PC-3 (cell line): Measurements from ENCODE around the gene CCL16. TPM values are rescaled to one million over a fixed set of nuclear protein-coding genes. Genes with fewer than 3 reads are reported as not detected.

ENCODE experiments used
- ATAC-seq: fragments of 200-7000 bp; cut with Tn5 transposase; 2 replicates; pipeline ENCODE4 v1.9.1; 2020; ENCODE audit warnings: mild to moderate bottlenecking, moderate library complexity
- BruUV-seq: library from RNA; stranded (reverse); fragments of 400-500 nt; replicated peaks from 2 replicates; lab custom pipeline; 2021; lab: Mats Ljungman, UMichigan
- CTCF ChIA-PET: fragments of 300-600 bp; sonication (Branson Sonifier 250); formaldehyde crosslinking; loops from one replicate; lab custom pipeline; 2022; ENCODE audit warnings: antibody characterized with exemption; lab: Charles Lee
- POLR2A ChIA-PET: fragments of 300-600 bp; sonication (Branson Sonifier 250); formaldehyde crosslinking; loops from one replicate; lab custom pipeline; 2022; ENCODE audit warnings: antibody characterized with exemption; ENCODE audit not compliant: unreplicated experiment; lab: Charles Lee
- DNase-seq: peaks from one replicate; pipeline ENCODE4 v3.0.0-alpha.2; 2015
- H2AFZ ChIP-seq: fragments of 300-600 bp; sonication (generic); 2 replicates; pipeline ENCODE4 v1.6.0; 2016; ENCODE audit warnings: antibody characterized with exemption, low read length
- H3F3A ChIP-seq: fragments of 300-600 bp; sonication (generic); one replicate; pipeline ENCODE4 v1.6.0; 2017; ENCODE audit warnings: antibody characterized with exemption, low read length, control low read depth, mild to moderate bottlenecking; ENCODE audit not compliant: unreplicated experiment
- H3K27ac ChIP-seq: fragments of 300-600 bp; sonication (generic); 2 replicates; pipeline ENCODE4 v1.5.1; 2016; ENCODE audit warnings: mild to moderate bottlenecking, low read length
- H3K27me3 ChIP-seq: fragments of 300-600 bp; sonication (generic); 2 replicates; pipeline ENCODE4 v1.6.1; 2016; ENCODE audit warnings: low read length, mixed read lengths
- H3K36me3 ChIP-seq: fragments of 300-600 bp; sonication (generic); 2 replicates; pipeline ENCODE4 v1.6.1; 2016; ENCODE audit warnings: low read depth, mixed run types, low read length, mixed read lengths
- H3K4me1 ChIP-seq: fragments of 300-600 bp; sonication (generic); 2 replicates; pipeline ENCODE4 v1.5.1; 2016; ENCODE audit warnings: low read length; ENCODE audit not compliant: insufficient read depth
- H3K4me2 ChIP-seq: fragments of 300-600 bp; sonication (generic); 2 replicates; pipeline ENCODE4 v1.6.0; 2016; ENCODE audit warnings: low read length
- H3K4me3 ChIP-seq: fragments of 300-600 bp; sonication (generic); 2 replicates; pipeline ENCODE4 v1.5.1; 2016; ENCODE audit warnings: mild to moderate bottlenecking, low read length, mixed read lengths
- H3K79me2 ChIP-seq: fragments of 300-600 bp; sonication (generic); 2 replicates; pipeline ENCODE4 v1.6.1; 2017; ENCODE audit warnings: low read length, mixed read lengths
- H3K9ac ChIP-seq: fragments of 300-600 bp; sonication (generic); 2 replicates; pipeline ENCODE4 v1.6.0; 2016; ENCODE audit warnings: mild to moderate bottlenecking, low read length
- H3K9me2 ChIP-seq: fragments of 300-600 bp; sonication (generic); replicated peaks from 2 replicates; pipeline ENCODE4 v1.6.1; 2016; ENCODE audit warnings: mixed run types, low read length, mixed read lengths
- H3K9me3 ChIP-seq: fragments of 300-600 bp; sonication (generic); 2 replicates; pipeline ENCODE4 v1.6.1; 2016; ENCODE audit warnings: low read length, mixed read lengths
- H4K20me1 ChIP-seq: fragments of 300-600 bp; sonication (generic); 2 replicates; pipeline ENCODE4 v1.6.1; 2016; ENCODE audit warnings: low read length, mixed read lengths
- EZH2 ChIP-seq: fragments of 300-600 bp; sonication (generic); IDR thresholded peaks from one replicate; pipeline ENCODE4 v1.6.1; 2017; ENCODE audit warnings: antibody characterized with exemption, mild to moderate bottlenecking, low read length; ENCODE audit not compliant: unreplicated experiment
- EZH2phosphoT487 ChIP-seq: fragments of 300-600 bp; sonication (generic); IDR thresholded peaks from 2 replicates; pipeline ENCODE4 v1.6.1; 2018; ENCODE audit warnings: mild to moderate bottlenecking, antibody characterized with exemption, low read length, borderline replicate concordance
- intact Hi-C: fragments of 100-400 bp; cut with micrococcal nuclease; formaldehyde crosslinking; loops from 2 replicates; pipeline ENCODE4 v1.9.0; 2023
- total RNA-seq: library from RNA; depleted of rRNA; stranded (reverse); fragments of >200 nt; gene quantifications from 2 replicates; pipeline ENCODE4 v1.2.3, GENCODE V29; 2014; rRNA removed
- TF ChIP-seq, protein P1 (sequence below): fragments of 300-600 bp; sonication (generic); conservative IDR thresholded peaks from 2 replicates; pipeline ENCODE4 v1.5.1; 2017; ENCODE audit warnings: antibody characterized with exemption, low read depth, mild to moderate bottlenecking, low read length

The CCL16 gene
- total RNA-seq, 1 experiment from 2014 or later = not detected

DNA sequence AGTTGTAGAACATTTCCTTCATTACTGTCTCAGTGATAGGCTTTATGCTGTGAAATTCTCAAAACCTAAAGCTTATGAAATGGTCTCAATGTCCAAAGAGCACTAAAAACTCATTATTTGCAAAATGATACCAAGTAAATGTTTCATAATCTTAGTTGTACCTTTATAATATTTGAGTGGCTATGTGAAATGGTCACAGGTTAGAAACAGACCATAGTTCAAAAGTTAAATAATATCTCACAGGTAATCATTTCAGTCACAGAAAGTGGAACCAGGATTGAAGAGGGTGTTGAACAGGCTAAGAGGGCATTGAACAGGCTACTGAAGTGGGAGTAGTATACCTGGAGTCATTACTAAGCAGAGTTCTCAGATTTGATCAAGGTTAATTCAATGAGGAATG, 53.6 kb downstream of the CCL16 start:
- no peak overlapping the region for H2AFZ ChIP-seq
- no peaks in the 10 kb centered on the region for H3K36me3 ChIP-seq
- intact Hi-C loops = no loop called here
- no peak overlapping the region for H3K27ac ChIP-seq
- ChIA-PET POLR2A (no interaction called here), CTCF (no interaction called here)
- H3K9me3 ChIP-seq = no peaks in the 10 kb centered on the region
- H3K9me2 ChIP-seq = no peaks in the 10 kb centered on the region
- no peak overlapping the region for H3K4me2 ChIP-seq
- DNase-seq (no peak), ATAC-seq (no peak)
- H3F3A ChIP-seq = no peaks in the 10 kb centered on the region
- TF ChIP-seq EZH2 (no peak), EZH2phosphoT487 (no peak)
- TF ChIP-seq, protein P1, sequence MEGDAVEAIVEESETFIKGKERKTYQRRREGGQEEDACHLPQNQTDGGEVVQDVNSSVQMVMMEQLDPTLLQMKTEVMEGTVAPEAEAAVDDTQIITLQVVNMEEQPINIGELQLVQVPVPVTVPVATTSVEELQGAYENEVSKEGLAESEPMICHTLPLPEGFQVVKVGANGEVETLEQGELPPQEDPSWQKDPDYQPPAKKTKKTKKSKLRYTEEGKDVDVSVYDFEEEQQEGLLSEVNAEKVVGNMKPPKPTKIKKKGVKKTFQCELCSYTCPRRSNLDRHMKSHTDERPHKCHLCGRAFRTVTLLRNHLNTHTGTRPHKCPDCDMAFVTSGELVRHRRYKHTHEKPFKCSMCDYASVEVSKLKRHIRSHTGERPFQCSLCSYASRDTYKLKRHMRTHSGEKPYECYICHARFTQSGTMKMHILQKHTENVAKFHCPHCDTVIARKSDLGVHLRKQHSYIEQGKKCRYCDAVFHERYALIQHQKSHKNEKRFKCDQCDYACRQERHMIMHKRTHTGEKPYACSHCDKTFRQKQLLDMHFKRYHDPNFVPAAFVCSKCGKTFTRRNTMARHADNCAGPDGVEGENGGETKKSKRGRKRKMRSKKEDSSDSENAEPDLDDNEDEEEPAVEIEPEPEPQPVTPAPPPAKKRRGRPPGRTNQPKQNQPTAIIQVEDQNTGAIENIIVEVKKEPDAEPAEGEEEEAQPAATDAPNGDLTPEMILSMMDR = no peak
- H3K4me3 ChIP-seq = no peak overlapping the region
- H3K27me3 ChIP-seq = no peaks in the 10 kb centered on the region
- H3K9ac ChIP-seq = no peak overlapping the region
- H4K20me1 ChIP-seq = no peaks in the 10 kb centered on the region
- BruUV-seq = no TSS peak
- H3K79me2 ChIP-seq = no peaks in the 10 kb centered on the region
- peaks cover 7% of the 10 kb centered on the region; the same call in 1 of the 2 replicates for H3K4me1 ChIP-seq

Other genes starting within 250 kb of the CCL16 start
- gene RASL10B, start 249.9 kb downstream of the CCL16 start, total RNA-seq = 0.52 and 0.77 TPM in 2 replicates
- not detected in 2 replicates for gene GAS2L2, start 228.3 kb downstream of the CCL16 start, total RNA-seq
- not detected in 2 replicates for gene C17orf50, start 220.6 kb downstream of the CCL16 start, total RNA-seq
- gene MMP28, start 185.9 kb downstream of the CCL16 start, total RNA-seq = 1.6 and 2.4 TPM in 2 replicates
- gene TAF15, start 172.0 kb downstream of the CCL16 start, total RNA-seq = 32.4 and 48.1 TPM in 2 replicates
- gene HEATR9, start 112.6 kb downstream of the CCL16 start, total RNA-seq = not detected in 2 replicates
- not detected in 2 replicates for gene CCL5, start 101.1 kb downstream of the CCL16 start, total RNA-seq
- gene RDM1, start 50.7 kb downstream of the CCL16 start, total RNA-seq = 2.0 and 2.6 TPM in 2 replicates
- gene LYZL6, start 37.8 kb downstream of the CCL16 start, total RNA-seq = not detected in 2 replicates
- not detected in 2 replicates for gene CCL14, start 5.2 kb upstream of the CCL16 start, total RNA-seq
- gene CCL15, start 20.1 kb upstream of the CCL16 start, total RNA-seq = not detected in 2 replicates
- not detected in 2 replicates for gene CCL23, start 36.5 kb upstream of the CCL16 start, total RNA-seq
- gene CCL18, start 82.8 kb upstream of the CCL16 start, total RNA-seq = not detected in 2 replicates
- gene CCL3, start 108.6 kb upstream of the CCL16 start, total RNA-seq = not detected in 2 replicates
- not detected in 2 replicates for gene CCL4, start 122.3 kb upstream of the CCL16 start, total RNA-seq
- gene TBC1D3B, start 195.1 kb upstream of the CCL16 start, total RNA-seq = 1.4 and 4.3 TPM in 2 replicates
- gene CCL3L1, start 215.3 kb upstream of the CCL16 start, total RNA-seq = not detected in 2 replicates
- gene CCL4L2, start 229.6 kb upstream of the CCL16 start, total RNA-seq = not detected in 2 replicates